Activated T-cell treated with anti-CD3 and anti-CD28 coated beads, Interleukin-2, amount 50 U/mL, for 24 hours (primary cell): ENCODE measurements around the gene LAMA1.
"Not testable (repeated sequence)": the region's sequence is repeated elsewhere in the genome, so short reads cannot be mapped to it uniquely, and the experiment has no call there.

Source experiments
- DNase-seq: peaks from one replicate; pipeline ENCODE4 v3.0.0-alpha.2; 2020
- H3K27ac Mint-ChIP-seq: 2 replicates; pipeline ENCODE4 v1.8.0; 2020; ENCODE audit warnings: mild to moderate bottlenecking, mixed read lengths
- H3K27me3 Mint-ChIP-seq: 2 replicates; pipeline ENCODE4 v1.8.0; 2020; ENCODE audit warnings: mixed read lengths
- H3K36me3 Mint-ChIP-seq: 2 replicates; pipeline ENCODE4 v1.8.0; 2020; ENCODE audit warnings: low read depth, mixed read lengths
- H3K4me1 Mint-ChIP-seq: 2 replicates; pipeline ENCODE4 v1.8.0; 2020; ENCODE audit warnings: low read depth, mixed read lengths
- H3K4me3 Mint-ChIP-seq: 2 replicates; pipeline ENCODE4 v1.8.0; 2020; ENCODE audit warnings: mild to moderate bottlenecking, moderate library complexity, mixed read lengths
- H3K9me3 Mint-ChIP-seq: 2 replicates; pipeline ENCODE4 v1.8.0; 2020; ENCODE audit warnings: mixed read lengths

LAMA1 gene

GRCh38 chr18:6948281-6949055 is 169.1 kb downstream of the LAMA1 start:
- no peaks in the 10 kb centered on the region for H3K27me3 Mint-ChIP-seq
- no peak overlapping the region for H3K27ac Mint-ChIP-seq
- no peaks in the 10 kb centered on the region for H3K36me3 Mint-ChIP-seq
- no peaks in the 10 kb centered on the region for H3K4me1 Mint-ChIP-seq
- H3K9me3 Mint-ChIP-seq = peaks cover 9% of the 10 kb centered on the region
- no peak for DNase-seq
- H3K4me3 Mint-ChIP-seq = no peak overlapping the region

DNA sequence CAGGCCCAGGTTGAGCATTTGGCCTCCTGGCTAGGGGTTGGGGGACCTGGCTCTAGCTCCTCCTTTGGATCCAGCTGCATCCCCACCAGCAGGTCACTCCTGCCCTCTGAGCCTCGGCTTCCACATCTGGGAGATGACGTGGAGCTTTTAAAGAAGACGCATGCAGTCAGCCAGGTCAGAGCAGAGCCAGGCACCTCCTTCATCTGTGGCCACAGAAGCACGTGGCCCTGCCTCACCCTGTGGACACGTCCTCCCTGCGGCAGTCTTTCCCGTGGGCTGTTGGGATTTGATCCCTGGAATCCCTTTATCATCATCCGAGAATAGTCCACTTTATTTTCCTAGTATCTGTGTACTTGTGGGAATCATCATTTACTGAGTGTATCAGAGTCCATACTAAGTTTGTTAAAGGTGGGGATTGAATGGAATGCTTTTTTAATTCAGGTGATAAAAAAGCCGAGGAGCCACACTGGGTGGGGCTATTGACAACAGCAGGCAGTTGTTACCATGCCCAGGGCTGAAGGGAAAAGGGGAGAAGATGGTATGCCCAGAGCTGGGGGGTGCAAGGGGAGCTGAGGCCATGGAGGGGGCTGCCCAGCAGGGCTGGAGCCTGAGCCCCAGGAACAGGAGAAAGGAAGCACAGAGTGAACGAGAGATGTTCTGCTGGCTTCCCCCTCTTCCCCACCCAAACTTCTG is 170.1 kb downstream of the LAMA1 start:
- Mint-ChIP-seq H3K9me3 (peaks cover 9% of the 10 kb centered on the region), H3K4me1 (no peaks in the 10 kb centered on the region), H3K27ac (no peak overlapping the region)

GRCh38 chr18:6943143-6943542 is 174.5 kb downstream of the LAMA1 start:
- H3K27ac Mint-ChIP-seq = no peak overlapping the region
- DNase-seq = no peak
- no peak overlapping the region for H3K4me3 Mint-ChIP-seq
- H3K27me3 Mint-ChIP-seq = peaks cover 3% of the 10 kb centered on the region
- no peaks in the 10 kb centered on the region for H3K36me3 Mint-ChIP-seq
- H3K4me1 Mint-ChIP-seq = no peaks in the 10 kb centered on the region
- H3K9me3 Mint-ChIP-seq = peaks cover 2% of the 10 kb centered on the region

More for the DNA sequence above, 170.1 kb downstream of the LAMA1 start:
- DNase-seq = no peak
- H3K36me3 Mint-ChIP-seq = no peaks in the 10 kb centered on the region
- H3K4me3 Mint-ChIP-seq = no peak overlapping the region
- H3K27me3 Mint-ChIP-seq = no peaks in the 10 kb centered on the region

- Mint-ChIP-seq H3K27ac (no peak overlapping the region), H3K27me3 (peaks cover 6% of the 10 kb centered on the region), H3K9me3 (peaks cover 2% of the 10 kb centered on the region), H3K4me3 (no peak overlapping the region), H3K36me3 (no peaks in the 10 kb centered on the region), H3K4me1 (no peaks in the 10 kb centered on the region)
- no peak for DNase-seq
These were observed 174.9 kb downstream of the LAMA1 start for GRCh38 chr18:6942742-6943141.

GRCh38 chr18:6941996-6942395 is 175.6 kb downstream of the LAMA1 start:
- Mint-ChIP-seq H3K4me1 (no peaks in the 10 kb centered on the region), H3K9me3 (peaks cover 2% of the 10 kb centered on the region), H3K4me3 (no peak overlapping the region), H3K27ac (no peak overlapping the region), H3K36me3 (no peaks in the 10 kb centered on the region), H3K27me3 (peaks cover 6% of the 10 kb centered on the region)
- DNase-seq = no peak

DNA sequence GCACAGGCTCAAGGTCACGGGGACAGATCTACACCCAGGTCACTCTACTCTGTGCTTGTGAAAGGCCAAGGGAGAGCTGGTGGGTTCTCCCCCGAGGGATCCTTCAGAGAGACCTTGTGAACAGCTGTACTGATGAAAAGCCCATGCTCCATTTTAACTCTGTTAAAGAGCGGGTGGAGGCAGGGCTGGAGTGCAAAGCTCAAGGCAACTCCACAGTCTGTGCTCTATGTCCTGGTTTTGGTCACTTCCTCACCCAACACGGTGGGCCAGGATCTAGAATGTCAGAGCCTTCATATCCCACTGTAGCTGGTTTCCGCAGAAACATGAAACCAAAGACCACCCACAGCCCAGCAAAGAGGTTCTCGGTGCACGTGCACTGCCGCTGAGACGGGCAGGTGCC is 177.1 kb downstream of the LAMA1 start:
- no peaks in the 10 kb centered on the region for H3K4me1 Mint-ChIP-seq
- no peak overlapping the region for H3K4me3 Mint-ChIP-seq
- peaks cover 6% of the 10 kb centered on the region for H3K27me3 Mint-ChIP-seq
- no peak for DNase-seq
- peaks cover 2% of the 10 kb centered on the region for H3K9me3 Mint-ChIP-seq
- no peaks in the 10 kb centered on the region for H3K36me3 Mint-ChIP-seq
- no peak overlapping the region for H3K27ac Mint-ChIP-seq

DNA sequence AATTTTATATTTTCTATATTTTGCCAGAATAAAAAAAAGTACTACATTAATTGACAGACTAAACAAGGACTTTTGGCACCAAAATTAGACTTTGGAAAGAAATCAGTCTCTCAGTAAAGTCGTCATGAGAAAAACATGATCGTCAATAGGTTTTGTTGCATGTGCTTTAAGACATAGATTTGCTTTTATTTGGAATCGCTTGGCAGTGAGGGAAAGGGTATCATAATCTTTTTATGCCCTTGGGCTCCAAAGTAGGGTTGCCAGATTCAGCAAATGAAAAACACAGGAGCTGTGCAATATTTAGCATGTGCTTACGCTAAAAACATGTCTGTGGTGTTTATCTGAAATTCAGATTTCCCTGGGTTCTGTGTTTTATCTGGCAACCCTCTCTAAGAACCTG is 177.6 kb downstream of the LAMA1 start:
- Mint-ChIP-seq H3K27ac (no peak overlapping the region), H3K27me3 (peaks cover 6% of the 10 kb centered on the region)

DNA sequence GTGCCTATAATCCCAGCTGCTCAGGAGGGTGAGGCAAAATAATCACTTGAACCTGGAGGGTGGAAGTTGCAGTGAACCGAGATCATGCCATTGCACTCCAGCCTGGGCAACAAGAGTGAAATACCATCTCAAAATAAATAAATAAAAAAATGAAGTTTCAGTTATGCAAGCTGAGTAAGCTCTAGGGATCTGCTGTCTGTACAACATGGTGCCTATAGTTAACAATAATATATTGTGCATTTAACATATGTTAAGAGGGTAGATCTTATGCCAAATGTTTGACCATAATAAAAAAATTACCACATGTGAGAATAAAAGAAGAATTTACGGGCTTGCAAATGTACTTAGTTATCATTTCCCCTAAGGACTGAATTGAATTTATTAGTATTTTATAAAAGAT is 179.2 kb downstream of the LAMA1 start:
- H3K27me3 Mint-ChIP-seq, H3K9me3 Mint-ChIP-seq, H3K27ac Mint-ChIP-seq, H3K4me3 Mint-ChIP-seq, H3K4me1 Mint-ChIP-seq, DNase-seq, H3K36me3 Mint-ChIP-seq: not testable (repeated sequence)

More for the DNA sequence above, 177.6 kb downstream of the LAMA1 start:
- DNase-seq = no peak
- Mint-ChIP-seq H3K9me3 (peaks cover 2% of the 10 kb centered on the region), H3K4me1 (no peaks in the 10 kb centered on the region), H3K4me3 (no peak overlapping the region), H3K36me3 (no peaks in the 10 kb centered on the region)

- no peaks in the 10 kb centered on the region for H3K36me3 Mint-ChIP-seq
These were observed 179.6 kb downstream of the LAMA1 start for GRCh38 chr18:6938003-6938402.

DNA sequence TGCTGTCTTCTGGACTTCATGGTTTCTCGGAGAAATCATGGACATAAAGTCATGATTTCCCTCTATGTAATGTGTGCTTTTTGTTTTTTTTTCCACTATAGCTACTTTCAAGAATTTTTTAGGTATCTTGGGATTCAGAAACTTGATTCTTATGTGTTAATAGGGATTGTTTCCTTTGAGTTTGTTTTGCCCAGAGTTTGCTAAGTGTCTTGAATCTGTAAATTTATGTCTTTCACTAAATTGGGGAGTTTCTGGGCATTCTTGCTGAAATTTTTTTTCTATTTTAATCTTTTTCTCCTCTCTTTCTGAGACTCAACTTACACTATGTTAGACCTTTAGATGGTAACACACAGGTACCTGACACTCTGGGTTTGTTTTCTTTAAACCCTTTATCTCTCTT is 182.7 kb downstream of the LAMA1 start:
- Mint-ChIP-seq H3K27me3 (peaks cover 6% of the 10 kb centered on the region), H3K4me3 (no peak overlapping the region), H3K27ac (no peak overlapping the region), H3K9me3 (peaks cover 6% of the 10 kb centered on the region), H3K36me3 (no peaks in the 10 kb centered on the region), H3K4me1 (no peaks in the 10 kb centered on the region)
- DNase-seq = no peak

More at GRCh38 chr18:6938003-6938402, 179.6 kb downstream of the LAMA1 start:
- Mint-ChIP-seq H3K4me1 (no peaks in the 10 kb centered on the region), H3K27me3 (peaks cover 6% of the 10 kb centered on the region), H3K9me3 (peaks cover 2% of the 10 kb centered on the region), H3K27ac (no peak overlapping the region), H3K4me3 (no peak overlapping the region)
- no peak for DNase-seq

- DNase-seq = no peak
- peaks cover 3% of the 10 kb centered on the region for H3K9me3 Mint-ChIP-seq
- H3K36me3 Mint-ChIP-seq = no peaks in the 10 kb centered on the region
- H3K4me3 Mint-ChIP-seq = no peak overlapping the region
- no peaks in the 10 kb centered on the region for H3K27me3 Mint-ChIP-seq
- H3K27ac Mint-ChIP-seq = no peak overlapping the region
- H3K4me1 Mint-ChIP-seq = no peaks in the 10 kb centered on the region
These were observed 188.1 kb downstream of the LAMA1 start for GRCh38 chr18:6929370-6930102.

GRCh38 chr18:6928359-6928758 is 189.2 kb downstream of the LAMA1 start:
- no peak overlapping the region for H3K27ac Mint-ChIP-seq
- no peaks in the 10 kb centered on the region for H3K27me3 Mint-ChIP-seq
- H3K9me3 Mint-ChIP-seq = peaks cover 3% of the 10 kb centered on the region
- no peak for DNase-seq
- no peak overlapping the region for H3K4me3 Mint-ChIP-seq
- no peaks in the 10 kb centered on the region for H3K4me1 Mint-ChIP-seq
- H3K36me3 Mint-ChIP-seq = no peaks in the 10 kb centered on the region

- Mint-ChIP-seq H3K27me3 (no peaks in the 10 kb centered on the region), H3K36me3 (no peaks in the 10 kb centered on the region), H3K4me3 (no peak overlapping the region), H3K27ac (no peak overlapping the region), H3K9me3 (peaks cover 3% of the 10 kb centered on the region), H3K4me1 (no peaks in the 10 kb centered on the region)
- no peak for DNase-seq
These were observed 190.4 kb downstream of the LAMA1 start for GRCh38 chr18:6927153-6927552.

- no peaks in the 10 kb centered on the region for H3K27me3 Mint-ChIP-seq
- DNase-seq = no peak
- no peak overlapping the region for H3K27ac Mint-ChIP-seq
- no peaks in the 10 kb centered on the region for H3K4me1 Mint-ChIP-seq
- no peak overlapping the region for H3K4me3 Mint-ChIP-seq
- H3K9me3 Mint-ChIP-seq = peaks cover 3% of the 10 kb centered on the region
- H3K36me3 Mint-ChIP-seq = no peaks in the 10 kb centered on the region
These were observed 194.4 kb downstream of the LAMA1 start for GRCh38 chr18:6923220-6923619.

DNA sequence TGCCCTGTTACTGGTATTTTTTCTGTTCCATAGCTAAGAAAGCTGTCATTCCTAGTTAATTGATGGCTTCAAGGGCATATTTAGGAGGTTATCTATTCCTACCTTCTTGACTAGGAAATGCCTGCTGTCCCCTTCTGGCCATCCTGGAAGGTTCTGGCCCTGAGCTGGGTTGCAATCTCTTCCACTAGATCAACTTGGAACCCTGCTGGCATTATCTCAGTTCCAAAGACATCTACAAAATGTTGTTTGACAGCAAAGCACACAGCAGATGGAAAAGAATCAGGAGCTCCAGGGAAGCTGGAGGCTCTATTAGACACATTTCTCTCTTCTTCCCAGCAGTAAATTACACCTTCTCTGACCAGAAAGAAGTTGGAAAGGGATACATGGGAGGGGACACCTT is 196.0 kb downstream of the LAMA1 start:
- Mint-ChIP-seq H3K9me3 (peaks cover 3% of the 10 kb centered on the region), H3K36me3 (no peaks in the 10 kb centered on the region), H3K27ac (no peak overlapping the region), H3K27me3 (no peaks in the 10 kb centered on the region), H3K4me1 (no peaks in the 10 kb centered on the region), H3K4me3 (no peak overlapping the region)
- no peak for DNase-seq
